Peyer's patch (tissue), 4 donors: ENCODE measurements around the gene RRP1B. TPM values are rescaled to one million over a fixed set of nuclear protein-coding genes. Genes with fewer than 3 reads are reported as not detected.

Experiments
- DNase-seq, 3 donors: peaks; one replicate each; pipeline ENCODE4 v3.0.0-alpha.2; 2017 to 2019
- H3K27ac ChIP-seq, 4 donors: fragments of 200-600 bp; sonication (generic); one replicate each; pipeline ENCODE4 v1.5.1; 2016 to 2019
- H3K27me3 ChIP-seq, 2 donors: fragments of 200-600 bp; sonication (generic); one replicate each; pipeline ENCODE4 v1.5.1; 2019
- H3K36me3 ChIP-seq, 3 donors: fragments of 200-600 bp; sonication (generic); one replicate each; pipeline ENCODE4 v1.5.1; 2016 to 2019
- H3K4me1 ChIP-seq, 4 donors: fragments of 200-600 bp; sonication (generic); one replicate each; pipeline ENCODE4 v1.5.1; 2016 to 2019
- H3K4me3 ChIP-seq, 4 donors: fragments of 200-600 bp; sonication (generic); 1 replicate in 3 of 4; 2 replicates in 1 of 4; pipeline ENCODE4 v1.5.1; 2016 to 2019; ENCODE audit warnings: mild to moderate bottlenecking in 1 of 4
- H3K9me3 ChIP-seq, 4 donors: fragments of 200-600 bp; sonication (generic); one replicate each; pipeline ENCODE4 v1.5.1; 2016 to 2019; ENCODE audit warnings: mild to moderate bottlenecking in 1 of 4
- POLR2A ChIP-seq, 2 donors: fragments of 450-650 bp; IDR thresholded peaks; one replicate each; pipeline ENCODE4 v1.5.1; 2017; ENCODE audit warnings: antibody characterized with exemption in 2 of 2, mild to moderate bottlenecking in 2 of 2, moderate library complexity in 2 of 2
- total RNA-seq, 4 donors: library from RNA; depleted of rRNA; stranded (reverse); fragments of >200 nt; gene quantifications; one replicate each; pipeline ENCODE4 v1.1.0, GENCODE V29; 2016
- TF ChIP-seq, protein P1 (sequence below), 6 experiments: fragments of 450-650 bp in 4 of 6; fragments of 200-600 bp in 2 of 6; sonication (generic) in 1 of 6; IDR thresholded peaks; one replicate each; pipeline ENCODE4 v1.5.1; 2017 to 2019; ENCODE audit warnings: antibody characterized with exemption in 6 of 6, mild to moderate bottlenecking in 3 of 6, moderate library complexity in 1 of 6

Gene RRP1B
- total RNA-seq, 4 donors from 2014 or later = 10.7 to 28.1 (median 14.1) TPM

GRCh38 chr21:43634618-43635017 lies 24.7 kb upstream of the RRP1B start:
- H3K36me3 ChIP-seq = no peaks in the 10 kb centered on the region
- DNase-seq = no peak
- H3K4me3 ChIP-seq = no peak overlapping the region
- no peak for TF ChIP-seq POLR2A (IDR thresholded peaks at IDR 0.05)
- TF ChIP-seq, protein P1, sequence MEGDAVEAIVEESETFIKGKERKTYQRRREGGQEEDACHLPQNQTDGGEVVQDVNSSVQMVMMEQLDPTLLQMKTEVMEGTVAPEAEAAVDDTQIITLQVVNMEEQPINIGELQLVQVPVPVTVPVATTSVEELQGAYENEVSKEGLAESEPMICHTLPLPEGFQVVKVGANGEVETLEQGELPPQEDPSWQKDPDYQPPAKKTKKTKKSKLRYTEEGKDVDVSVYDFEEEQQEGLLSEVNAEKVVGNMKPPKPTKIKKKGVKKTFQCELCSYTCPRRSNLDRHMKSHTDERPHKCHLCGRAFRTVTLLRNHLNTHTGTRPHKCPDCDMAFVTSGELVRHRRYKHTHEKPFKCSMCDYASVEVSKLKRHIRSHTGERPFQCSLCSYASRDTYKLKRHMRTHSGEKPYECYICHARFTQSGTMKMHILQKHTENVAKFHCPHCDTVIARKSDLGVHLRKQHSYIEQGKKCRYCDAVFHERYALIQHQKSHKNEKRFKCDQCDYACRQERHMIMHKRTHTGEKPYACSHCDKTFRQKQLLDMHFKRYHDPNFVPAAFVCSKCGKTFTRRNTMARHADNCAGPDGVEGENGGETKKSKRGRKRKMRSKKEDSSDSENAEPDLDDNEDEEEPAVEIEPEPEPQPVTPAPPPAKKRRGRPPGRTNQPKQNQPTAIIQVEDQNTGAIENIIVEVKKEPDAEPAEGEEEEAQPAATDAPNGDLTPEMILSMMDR (IDR thresholded peaks at IDR 0.05) = no peak
- no peaks in the 10 kb centered on the region for H3K27me3 ChIP-seq
- H3K27ac ChIP-seq = no peak overlapping the region
- no peaks in the 10 kb centered on the region for H3K9me3 ChIP-seq
- H3K4me1 ChIP-seq = no peaks in the 10 kb centered on the region

GRCh38 chr21:43635436-43635835 lies 23.9 kb upstream of the RRP1B start:
- Histone ChIP-seq H3K27ac (no peak overlapping the region), H3K4me1 (no peaks in the 10 kb centered on the region), H3K9me3 (no peaks in the 10 kb centered on the region), H3K27me3 (no peaks in the 10 kb centered on the region), H3K4me3 (no peak overlapping the region), H3K36me3 (no peaks in the 10 kb centered on the region)
- TF ChIP-seq, protein P1 (IDR thresholded peaks at IDR 0.05) = no peak
- TF ChIP-seq POLR2A (IDR thresholded peaks at IDR 0.05) = no peak
- no peak for DNase-seq

DNA sequence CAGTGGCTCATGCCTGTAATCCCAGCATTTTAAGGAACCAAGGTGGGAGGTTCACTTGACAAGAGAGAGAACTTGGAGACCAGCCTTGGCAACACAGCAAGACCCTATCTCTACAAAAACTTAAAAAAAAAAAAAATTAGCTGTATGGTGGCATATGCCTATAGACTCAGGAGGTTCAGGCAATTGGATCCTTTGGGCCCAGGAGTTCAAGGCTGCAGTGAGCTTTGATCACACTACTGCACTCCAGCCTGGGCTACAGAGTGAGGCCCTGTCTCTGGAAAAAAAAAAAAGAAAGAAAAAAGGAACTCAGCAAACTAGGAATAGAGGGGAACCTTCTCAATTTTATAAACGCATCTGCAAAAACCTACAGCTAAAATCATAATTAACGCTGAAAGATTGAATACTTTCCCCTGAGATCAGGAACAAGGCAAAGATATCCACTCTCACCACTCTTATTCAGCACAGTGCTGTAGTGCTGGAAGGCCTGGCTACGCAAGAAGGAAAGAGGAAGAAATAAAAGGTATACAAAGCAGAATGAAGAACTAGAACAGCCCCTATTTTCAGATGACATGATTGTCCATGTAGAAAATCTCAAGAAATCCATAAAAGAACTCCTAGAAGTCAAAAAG lies 21.7 kb upstream of the RRP1B start:
- Histone ChIP-seq H3K9me3 (no peaks in the 10 kb centered on the region), H3K27me3 (no peaks in the 10 kb centered on the region), H3K27ac (no peak overlapping the region), H3K36me3 (no peaks in the 10 kb centered on the region), H3K4me3 (no peak overlapping the region), H3K4me1 (no peaks in the 10 kb centered on the region)
- no peak for DNase-seq
- no peak for TF ChIP-seq POLR2A (IDR thresholded peaks at IDR 0.05)
- TF ChIP-seq, protein P1 (IDR thresholded peaks at IDR 0.05) = no peak

GRCh38 chr21:43639470-43640353 lies 19.6 kb upstream of the RRP1B start:
- H3K36me3 ChIP-seq = no peaks in the 10 kb centered on the region
- no peaks in the 10 kb centered on the region for H3K9me3 ChIP-seq
- H3K27ac ChIP-seq = peak overlapping the region in 1 of 4 donors; percentile 30
- H3K27me3 ChIP-seq = no peaks in the 10 kb centered on the region
- DNase-seq = no peak
- no peak overlapping the region for H3K4me3 ChIP-seq
- TF ChIP-seq, protein P1 (IDR thresholded peaks at IDR 0.05) = no peak
- no peaks in the 10 kb centered on the region for H3K4me1 ChIP-seq

- H3K27me3 ChIP-seq = no peaks in the 10 kb centered on the region
- TF ChIP-seq POLR2A (IDR thresholded peaks at IDR 0.05) = no peak
- TF ChIP-seq, protein P1 (IDR thresholded peaks at IDR 0.05) = peak in 4 of 6 experiments; percentile 14 to 36 (median 21)
- peak overlapping the region in 1 of 4 donors; percentile 30 for H3K27ac ChIP-seq
- H3K9me3 ChIP-seq = no peaks in the 10 kb centered on the region
- H3K36me3 ChIP-seq = no peaks in the 10 kb centered on the region
- no peak overlapping the region for H3K4me3 ChIP-seq
- DNase-seq = no peak
- peaks cover 0 to 4% (median 0%) of the 10 kb centered on the region in 4 donors for H3K4me1 ChIP-seq
These were observed 19.0 kb upstream of the RRP1B start for GRCh38 chr21:43640400-43640799.
